NCI-H1417 (cell line): Measurements from ENCODE around the gene FYB1.

Experiments used
- DNase-seq, 3 experiments: peaks; one replicate each; lab custom pipeline; 2025; lab: John Stamatoyannopoulos, UW

Gene FYB1

GRCh38 chr5:39203951-39204350, 15.4 kb downstream of the FYB1 start:
- DNase-seq, result no peak

DNA sequence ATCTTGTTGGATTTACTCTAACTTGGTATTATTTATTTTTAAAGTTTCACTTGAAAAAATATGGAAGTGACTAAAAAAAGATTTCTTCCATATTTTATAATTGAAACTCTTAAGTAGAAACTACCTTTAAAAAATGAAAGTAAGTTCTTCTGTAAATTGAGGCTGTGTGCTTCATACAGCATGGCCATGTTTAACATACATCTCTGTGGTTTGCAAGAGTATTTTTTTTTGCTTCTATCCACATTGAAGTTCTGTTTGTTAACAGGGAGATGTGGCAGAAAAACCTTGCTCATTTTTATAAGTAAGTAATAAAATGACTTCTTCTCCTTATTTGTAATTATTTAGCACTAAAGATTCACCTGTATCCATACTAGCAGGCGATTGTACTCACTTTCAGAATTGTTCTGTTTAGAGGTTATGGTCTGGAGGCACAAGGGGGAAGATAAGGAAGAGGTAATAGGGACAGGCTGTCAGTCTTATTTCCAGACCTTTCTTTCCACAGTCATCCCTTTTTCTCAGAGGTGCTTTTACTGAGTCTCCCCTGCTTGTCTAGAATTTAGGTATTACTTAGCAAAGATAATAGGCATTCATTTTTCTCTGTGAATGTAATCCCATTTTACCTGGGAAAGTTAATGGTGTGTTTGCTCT, 16.0 kb downstream of the FYB1 start:
- DNase-seq, result no peak

- DNase-seq, result no peak
These were observed 16.6 kb downstream of the FYB1 start for GRCh38 chr5:39202597-39203274.

- no peak for DNase-seq
These were observed 17.4 kb downstream of the FYB1 start for GRCh38 chr5:39201781-39202596.

GRCh38 chr5:39201160-39201780, 18.1 kb downstream of the FYB1 start:
- no peak for DNase-seq

DNA sequence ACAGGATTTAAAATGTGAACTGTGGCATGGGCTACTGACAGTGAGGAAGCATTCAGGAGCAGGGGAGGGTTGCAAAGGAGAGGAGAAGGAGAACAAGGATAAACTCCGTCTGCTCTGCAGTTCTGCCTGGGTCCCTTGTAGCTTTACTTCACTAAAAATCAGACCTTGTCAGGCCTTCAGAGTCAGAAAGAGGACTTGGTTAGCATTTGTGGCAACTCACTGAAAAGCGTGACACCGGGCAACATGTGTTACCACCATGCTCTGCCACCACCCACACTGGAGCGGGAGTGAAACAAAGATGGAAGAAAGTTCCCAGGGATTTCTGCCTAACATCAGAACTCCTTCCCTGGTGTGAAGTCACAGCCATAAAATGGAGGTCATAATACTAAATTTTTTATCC, 19.3 kb downstream of the FYB1 start:
- no peak for DNase-seq

DNA sequence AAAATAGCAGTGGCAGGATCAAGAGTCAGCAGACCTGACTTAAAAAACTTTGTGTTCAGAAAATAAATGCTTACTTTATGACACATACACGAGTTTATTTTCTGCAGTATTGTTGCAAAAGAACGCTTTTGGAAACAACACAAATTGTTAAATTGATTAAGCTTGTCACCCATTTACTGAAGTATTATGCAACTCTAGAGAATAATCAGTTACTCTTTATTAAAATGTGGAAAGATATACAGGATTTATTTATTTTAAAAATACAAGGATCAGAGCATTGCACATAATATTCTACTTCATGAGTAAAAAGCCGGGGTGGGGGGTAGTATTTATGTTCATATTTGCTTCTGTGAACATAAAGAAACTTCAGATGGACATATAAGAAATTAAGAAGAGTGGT, 20.0 kb downstream of the FYB1 start:
- DNase-seq, result no peak

- DNase-seq, result no peak
These were observed 21.2 kb downstream of the FYB1 start for GRCh38 chr5:39198127-39198526.

- no peak for DNase-seq
These were observed 21.8 kb downstream of the FYB1 start for GRCh38 chr5:39197556-39197955.

- no peak for DNase-seq
These were observed 24.1 kb downstream of the FYB1 start for GRCh38 chr5:39195198-39195826.

- DNase-seq, result no peak
These were observed 24.8 kb downstream of the FYB1 start for GRCh38 chr5:39194466-39195136.

- no peak for DNase-seq
These were observed 25.6 kb downstream of the FYB1 start for GRCh38 chr5:39193553-39194465.

DNA sequence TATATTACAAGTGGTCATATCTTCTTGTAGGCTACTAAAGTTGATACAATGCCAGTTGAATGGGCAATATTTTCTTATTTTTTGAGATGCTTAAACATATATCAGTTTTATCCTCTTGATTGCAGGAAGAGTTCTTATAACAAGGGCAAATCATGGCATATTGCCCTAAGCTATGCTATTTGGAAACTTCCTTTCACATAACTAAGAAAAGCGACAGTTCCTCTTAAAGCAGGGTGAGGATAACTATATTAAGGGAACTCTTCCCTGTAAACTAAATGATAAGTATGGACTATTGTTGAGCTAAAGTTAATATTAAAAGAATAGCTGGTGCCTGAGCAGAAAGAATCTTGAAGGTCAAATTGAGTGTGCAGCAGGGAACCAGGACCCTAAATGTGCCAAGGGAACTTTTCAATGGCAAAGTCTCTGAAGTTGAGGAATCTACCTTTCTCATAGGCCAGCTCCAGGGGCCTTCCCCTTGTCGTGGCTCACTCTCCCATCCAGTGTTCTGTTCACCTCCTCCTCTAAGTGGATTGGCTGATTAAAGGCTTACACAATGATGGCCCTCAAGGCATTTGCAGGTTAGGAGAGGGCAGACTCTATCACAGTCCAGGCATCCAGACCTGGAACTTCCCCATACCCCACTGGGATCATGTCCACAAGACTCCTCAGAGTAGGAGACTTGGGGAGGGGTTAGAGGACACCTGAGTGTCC, 26.8 kb downstream of the FYB1 start:
- no peak for DNase-seq

DNA sequence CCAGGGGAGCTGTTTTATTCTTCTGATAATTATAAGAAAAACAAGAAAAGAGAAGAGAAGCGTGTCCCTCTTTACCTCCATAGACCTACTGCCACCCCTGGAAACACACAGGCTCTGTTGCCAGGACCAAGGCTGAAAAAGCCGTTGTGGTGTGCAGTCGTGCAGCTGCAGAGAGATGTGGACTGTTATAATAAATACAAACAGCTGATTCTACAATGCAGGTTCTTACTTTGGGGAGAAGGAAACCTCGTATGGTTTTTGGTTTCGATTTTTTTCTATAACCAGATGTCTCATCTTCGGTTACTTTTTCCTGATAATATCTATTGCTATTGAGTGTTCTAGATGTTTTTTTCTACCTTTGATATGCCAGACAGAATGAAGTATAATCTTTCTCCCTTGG, 28.1 kb downstream of the FYB1 start:
- peak in 1 of 3 experiments; percentile 26 for DNase-seq

GRCh38 chr5:39190311-39191102, 28.9 kb downstream of the FYB1 start:
- no peak for DNase-seq

GRCh38 chr5:39189292-39189955, 29.9 kb downstream of the FYB1 start:
- DNase-seq, result no peak

GRCh38 chr5:39187831-39188731, 31.3 kb downstream of the FYB1 start:
- DNase-seq, result no peak
